Karpas-422 (cell line): ENCODE data around the gene JAK2. TPM values are rescaled to one million over a fixed set of nuclear protein-coding genes. Genes with fewer than 3 reads are reported as not detected.
"Not testable (repeated sequence)": the region's sequence is repeated elsewhere in the genome, so short reads cannot be mapped to it uniquely, and the experiment has no call there.

Experiments
- DNase-seq: peaks from one replicate; pipeline ENCODE4 v3.0.0-alpha.2; 2015
- H2AFZ ChIP-seq: fragments of 200-600 bp; sonication (generic); 2 replicates; pipeline ENCODE4 v1.6.1; 2014; ENCODE audit warnings: antibody characterized with exemption, low read length, mixed read lengths
- H3K27ac ChIP-seq: fragments of 200-600 bp; sonication (generic); 2 replicates; pipeline ENCODE4 v1.5.1; 2014; ENCODE audit warnings: mild to moderate bottlenecking, low read length, moderate library complexity
- H3K27me3 ChIP-seq: fragments of 200-600 bp; sonication (generic); 2 replicates; pipeline ENCODE4 v1.6.1; 2014; ENCODE audit warnings: low read length, mixed read lengths
- H3K36me3 ChIP-seq: fragments of 200-600 bp; sonication (generic); 2 replicates; pipeline ENCODE4 v1.6.1; 2014; ENCODE audit warnings: low read length, mixed read lengths; ENCODE audit not compliant: insufficient read depth
- H3K4me1 ChIP-seq: fragments of 200-600 bp; sonication (generic); 2 replicates; pipeline ENCODE4 v1.6.1; 2014; ENCODE audit warnings: mild to moderate bottlenecking, low read length, mixed read lengths
- H3K4me2 ChIP-seq: fragments of 200-600 bp; sonication (generic); 2 replicates; pipeline ENCODE4 v1.6.1; 2014; ENCODE audit warnings: low read length, low read depth, mild to moderate bottlenecking; ENCODE audit not compliant: poor library complexity, severe bottlenecking
- H3K4me3 ChIP-seq: fragments of 200-600 bp; sonication (generic); 2 replicates; pipeline ENCODE4 v1.5.1; 2014; ENCODE audit warnings: mild to moderate bottlenecking, antibody characterized with exemption, low read length, mixed read lengths
- H3K79me2 ChIP-seq: fragments of 200-600 bp; sonication (generic); 2 replicates; pipeline ENCODE4 v1.6.1; 2014; ENCODE audit warnings: mild to moderate bottlenecking, low read length, mixed read lengths
- H3K9ac ChIP-seq: fragments of 200-600 bp; sonication (generic); 2 replicates; pipeline ENCODE4 v1.6.0; 2014; ENCODE audit warnings: low read length
- H3K9me2 ChIP-seq: fragments of 200-600 bp; sonication (generic), shearing (Covaris generic); replicated peaks from 2 replicates; pipeline ENCODE4 v1.6.0; 2014; ENCODE audit warnings: mild to moderate bottlenecking, low read length, moderate library complexity; ENCODE audit not compliant: insufficient read depth
- H3K9me3 ChIP-seq: fragments of 300-700, 200-600 bp; sonication (generic); 2 replicates; pipeline ENCODE4 v1.6.1; 2014; ENCODE audit warnings: low read length, mixed read lengths
- H4K20me1 ChIP-seq: fragments of 200-600 bp; sonication (generic); 2 replicates; pipeline ENCODE4 v1.6.1; 2014; ENCODE audit warnings: mild to moderate bottlenecking, antibody characterized with exemption, low read length, low read depth; ENCODE audit not compliant: insufficient read depth
- total RNA-seq: library from RNA; depleted of rRNA; stranded (reverse); fragments of >200 nt; shearing (Covaris generic); gene quantifications from 2 replicates; pipeline ENCODE4 v1.2.3, GENCODE V29; 2014; ENCODE audit warnings: low replicate concordance

The JAK2 gene
- total RNA-seq, 1 experiment from 2014 or later = 9.6 TPM

DNA sequence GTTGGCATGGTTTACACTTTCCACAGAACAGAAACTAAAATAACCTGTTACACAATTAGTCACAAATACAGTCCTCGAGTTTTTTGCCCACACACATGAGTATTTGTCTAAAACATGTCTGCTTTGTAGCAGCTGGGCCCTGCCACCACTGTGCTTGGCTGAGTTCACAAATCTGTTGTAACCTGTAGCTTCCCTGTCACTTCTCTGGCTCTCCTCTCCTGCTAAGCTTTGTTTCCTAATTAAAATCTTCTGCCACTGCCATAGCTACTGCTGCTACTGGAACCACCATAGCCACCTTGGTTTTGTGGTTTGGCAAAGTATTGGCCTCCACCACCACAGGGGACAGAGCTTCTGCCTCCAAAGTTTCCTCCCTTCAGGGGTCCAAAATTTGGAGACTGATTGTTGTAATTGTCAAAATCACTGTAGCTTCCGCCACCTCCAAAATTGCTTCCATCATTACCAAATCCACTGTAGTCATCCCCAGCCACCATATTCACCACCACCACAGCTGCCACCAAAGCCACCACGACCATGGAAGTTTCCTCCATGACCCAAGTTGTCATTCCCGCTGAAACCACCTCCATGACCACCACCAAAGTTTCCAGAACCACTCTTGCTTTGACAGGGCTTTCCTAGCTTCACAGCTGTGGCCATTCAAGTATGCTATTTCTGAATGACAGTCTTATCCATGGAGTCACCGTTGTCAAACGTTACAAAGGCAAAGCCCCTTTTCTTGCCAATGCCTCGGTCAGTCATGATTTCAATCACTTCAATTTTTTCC lies 40.5 kb upstream of the JAK2 start:
- not testable (repeated sequence) for H3K79me2 ChIP-seq, H3K9me3 ChIP-seq, H3K27ac ChIP-seq, H4K20me1 ChIP-seq, H3K36me3 ChIP-seq, H3K4me2 ChIP-seq, H3K27me3 ChIP-seq, H3K4me1 ChIP-seq, H3K4me3 ChIP-seq, H3K9me2 ChIP-seq, DNase-seq, H3K9ac ChIP-seq, H2AFZ ChIP-seq

DNA sequence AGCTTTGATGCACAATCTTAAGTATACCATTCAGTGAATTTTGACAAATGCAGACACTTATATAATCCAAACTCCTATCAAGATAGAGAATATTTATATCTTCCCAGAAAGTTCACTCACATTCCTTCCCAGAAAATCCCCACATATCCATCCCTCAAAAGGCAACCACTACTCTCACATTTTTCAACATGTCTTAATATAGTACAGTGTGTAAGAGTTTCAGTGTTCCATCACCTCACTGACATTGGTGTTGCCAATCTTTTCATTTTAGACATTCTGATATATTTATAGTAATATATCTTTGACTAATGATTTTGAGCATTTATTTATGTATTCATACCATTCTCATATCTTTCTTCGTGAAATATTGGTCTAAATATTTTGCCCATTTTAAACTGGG lies 38.1 kb upstream of the JAK2 start:
- Histone ChIP-seq H3K9me2 (no peaks in the 10 kb centered on the region), H3K9ac (no peak overlapping the region), H3K27ac (no peak overlapping the region), H2AFZ (no peak overlapping the region), H3K4me2 (no peak overlapping the region), H3K36me3 (no peaks in the 10 kb centered on the region), H3K79me2 (no peaks in the 10 kb centered on the region), H3K27me3 (no peaks in the 10 kb centered on the region), H4K20me1 (no peaks in the 10 kb centered on the region), H3K4me3 (no peak overlapping the region), H3K9me3 (no peaks in the 10 kb centered on the region), H3K4me1 (no peaks in the 10 kb centered on the region)
- DNase-seq = no peak

DNA sequence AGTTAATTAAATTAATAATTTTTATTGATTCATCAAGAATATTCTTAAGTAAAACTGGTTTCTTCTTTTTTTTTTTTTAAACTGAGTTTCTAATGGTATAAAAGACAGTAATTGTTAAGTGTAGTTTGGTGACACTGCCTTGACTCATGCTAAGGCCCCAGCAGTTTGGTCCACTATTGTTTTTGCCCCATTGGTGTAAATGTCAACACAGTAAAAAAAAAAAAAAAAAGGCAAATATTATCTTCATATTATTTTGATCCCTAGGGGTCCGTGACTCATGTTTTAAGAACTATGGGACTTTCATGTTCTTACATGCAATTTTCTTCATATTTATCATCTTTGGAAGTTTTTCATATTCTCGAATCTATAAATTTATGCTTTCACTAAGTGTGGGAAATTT lies 29.2 kb upstream of the JAK2 start:
- no peaks in the 10 kb centered on the region for H3K27me3 ChIP-seq
- no peak overlapping the region for H3K4me3 ChIP-seq
- H3K4me1 ChIP-seq = no peaks in the 10 kb centered on the region
- no peak overlapping the region for H2AFZ ChIP-seq
- no peak overlapping the region for H3K9ac ChIP-seq
- H3K4me2 ChIP-seq = no peak overlapping the region
- no peaks in the 10 kb centered on the region for H3K9me3 ChIP-seq
- no peaks in the 10 kb centered on the region for H3K9me2 ChIP-seq
- no peaks in the 10 kb centered on the region for H3K36me3 ChIP-seq
- no peak overlapping the region for H3K27ac ChIP-seq
- no peaks in the 10 kb centered on the region for H4K20me1 ChIP-seq
- no peaks in the 10 kb centered on the region for H3K79me2 ChIP-seq
- no peak for DNase-seq

DNA sequence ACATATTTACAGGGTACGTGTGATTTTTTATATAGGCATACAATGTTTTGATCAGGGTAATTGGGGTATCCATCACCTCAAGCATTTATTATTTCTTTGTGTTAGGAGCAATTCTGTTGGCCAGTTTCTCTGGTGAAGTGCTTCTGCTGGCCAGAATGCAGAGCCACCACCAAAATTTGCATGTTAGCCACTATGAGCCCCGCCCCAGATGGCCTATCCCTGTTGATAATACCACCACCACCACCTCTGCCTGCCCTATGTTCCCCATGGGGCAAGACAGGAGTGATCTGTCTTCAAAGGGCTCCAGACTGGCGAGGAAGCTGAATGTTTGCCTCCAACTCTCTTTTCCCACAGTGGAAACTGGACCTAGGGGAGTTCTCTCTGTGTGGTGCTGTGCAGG lies 26.0 kb upstream of the JAK2 start:
- no peak overlapping the region for H2AFZ ChIP-seq

DNA sequence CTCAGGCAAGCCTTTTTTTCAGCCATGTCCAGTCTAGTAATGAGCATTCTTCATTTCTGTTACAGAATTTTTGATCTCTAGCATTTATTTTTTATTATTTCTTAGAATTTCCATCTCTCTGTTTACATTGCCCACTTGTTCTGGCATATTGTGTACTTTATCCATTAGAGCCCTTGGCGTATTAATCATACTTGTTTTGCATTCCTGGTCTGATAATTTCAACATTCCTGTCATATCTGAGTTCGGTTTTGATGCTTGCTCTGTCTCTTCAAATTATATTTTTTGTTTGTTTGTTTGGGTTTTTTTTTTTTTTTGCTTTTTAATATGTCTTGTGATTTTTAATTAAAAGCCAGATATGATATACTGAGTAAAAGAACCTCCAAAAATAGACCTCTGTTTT lies 23.0 kb upstream of the JAK2 start:
- no peaks in the 10 kb centered on the region for H3K79me2 ChIP-seq
- no peak for DNase-seq
- no peak overlapping the region for H3K27ac ChIP-seq
- no peak overlapping the region for H3K4me3 ChIP-seq
- H3K9me2 ChIP-seq = no peaks in the 10 kb centered on the region
- no peak overlapping the region for H2AFZ ChIP-seq
- 0 out of 2 replicates have a peak, but pooled peaks cover under 1% of the 10 kb centered on the region for H3K4me1 ChIP-seq
- H3K27me3 ChIP-seq = 0 out of 2 replicates have a peak, but pooled peaks cover 3% of the 10 kb centered on the region
- no peaks in the 10 kb centered on the region for H4K20me1 ChIP-seq
- peaks cover 3% of the 10 kb centered on the region; the same call in 1 of the 2 replicates for H3K36me3 ChIP-seq
- H3K9me3 ChIP-seq = 0 out of 2 replicates have a peak, but pooled peaks cover 3% of the 10 kb centered on the region
- H3K9ac ChIP-seq = no peak overlapping the region
- no peak overlapping the region for H3K4me2 ChIP-seq

More for the DNA sequence above, 26.0 kb upstream of the JAK2 start:
- H3K4me2 ChIP-seq = no peak overlapping the region
- no peak overlapping the region for H3K27ac ChIP-seq
- no peak overlapping the region for H3K4me3 ChIP-seq
- 0 out of 2 replicates have a peak, but pooled peaks cover 3% of the 10 kb centered on the region for H3K27me3 ChIP-seq
- H3K9me2 ChIP-seq = no peaks in the 10 kb centered on the region
- no peaks in the 10 kb centered on the region for H3K4me1 ChIP-seq
- no peak overlapping the region for H3K9ac ChIP-seq
- H4K20me1 ChIP-seq = no peaks in the 10 kb centered on the region
- H3K36me3 ChIP-seq = peaks cover 3% of the 10 kb centered on the region; the same call in 1 of the 2 replicates
- H3K79me2 ChIP-seq = no peaks in the 10 kb centered on the region
- DNase-seq = no peak
- 0 out of 2 replicates have a peak, but pooled peaks cover 3% of the 10 kb centered on the region for H3K9me3 ChIP-seq

DNA sequence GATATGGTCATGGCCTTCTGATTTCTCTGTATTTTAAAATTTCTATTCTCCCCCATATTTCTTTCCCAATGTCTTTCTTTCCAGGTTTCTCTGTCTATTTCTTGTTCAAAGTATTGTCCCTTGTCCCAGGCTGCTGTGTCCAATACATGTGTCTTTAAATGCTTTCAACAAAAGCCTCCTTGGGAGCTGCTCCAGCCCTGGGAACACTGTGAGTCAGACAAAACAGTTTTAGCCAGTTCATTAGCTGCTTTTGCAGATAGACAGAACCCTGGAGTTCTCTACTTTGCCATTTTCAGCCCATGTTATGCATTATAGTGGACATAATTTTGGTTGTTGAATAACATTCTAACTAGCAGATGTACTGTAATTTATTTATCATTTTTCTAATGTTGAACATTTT lies 20.5 kb upstream of the JAK2 start:
- Histone ChIP-seq H3K4me3 (no peak overlapping the region), H3K36me3 (peaks cover 3% of the 10 kb centered on the region; the same call in 1 of the 2 replicates), H3K9me3 (0 out of 2 replicates have a peak, but pooled peaks cover 3% of the 10 kb centered on the region), H4K20me1 (no peaks in the 10 kb centered on the region), H3K27ac (no peak overlapping the region), H3K9me2 (no peaks in the 10 kb centered on the region), H3K9ac (no peak overlapping the region), H2AFZ (no peak overlapping the region), H3K4me1 (peaks cover 7% of the 10 kb centered on the region), H3K79me2 (no peaks in the 10 kb centered on the region), H3K4me2 (no peak overlapping the region), H3K27me3 (0 out of 2 replicates have a peak, but pooled peaks cover 3% of the 10 kb centered on the region)
- no peak for DNase-seq

DNA sequence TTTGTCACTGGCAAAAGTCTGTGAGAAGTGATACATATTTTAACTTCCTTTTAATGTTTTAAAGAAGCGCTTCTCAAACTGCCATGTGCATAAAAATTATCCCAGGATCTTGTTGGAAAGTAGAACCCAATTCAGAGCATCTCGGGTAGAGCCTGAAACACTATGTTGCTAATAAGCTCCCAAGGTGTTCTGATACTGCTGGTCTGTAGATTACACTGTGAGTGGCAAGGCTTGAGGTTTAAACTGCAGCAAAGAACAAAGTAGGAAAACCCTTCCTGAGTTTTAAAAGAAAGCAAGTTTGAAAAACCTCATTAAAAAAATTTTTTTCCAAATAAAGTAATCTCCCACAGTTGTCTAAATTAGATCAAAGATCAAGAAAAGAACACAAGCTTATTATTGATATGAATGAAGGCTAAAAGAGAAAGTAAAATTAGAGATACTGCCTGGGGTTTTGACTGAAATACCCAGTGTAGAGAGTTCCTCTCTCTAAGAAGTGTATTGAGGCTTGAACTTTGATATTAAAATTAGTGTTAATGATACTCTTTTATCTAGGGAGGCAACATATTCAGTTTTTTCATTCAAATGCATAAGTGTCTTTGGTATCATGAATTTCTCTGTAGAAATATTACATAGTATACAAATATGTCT lies 19.8 kb upstream of the JAK2 start:
- Histone ChIP-seq H2AFZ (no peak overlapping the region), H3K9me3 (0 out of 2 replicates have a peak, but pooled peaks cover 3% of the 10 kb centered on the region), H3K79me2 (no peaks in the 10 kb centered on the region), H3K4me1 (peaks cover 7% of the 10 kb centered on the region), H3K4me3 (no peak overlapping the region), H3K9ac (no peak overlapping the region), H3K4me2 (no peak overlapping the region), H3K36me3 (peaks cover 3% of the 10 kb centered on the region; the same call in 1 of the 2 replicates), H4K20me1 (no peaks in the 10 kb centered on the region), H3K27ac (no peak overlapping the region), H3K9me2 (no peaks in the 10 kb centered on the region), H3K27me3 (0 out of 2 replicates have a peak, but pooled peaks cover 3% of the 10 kb centered on the region)
- peak; percentile 10 for DNase-seq

DNA sequence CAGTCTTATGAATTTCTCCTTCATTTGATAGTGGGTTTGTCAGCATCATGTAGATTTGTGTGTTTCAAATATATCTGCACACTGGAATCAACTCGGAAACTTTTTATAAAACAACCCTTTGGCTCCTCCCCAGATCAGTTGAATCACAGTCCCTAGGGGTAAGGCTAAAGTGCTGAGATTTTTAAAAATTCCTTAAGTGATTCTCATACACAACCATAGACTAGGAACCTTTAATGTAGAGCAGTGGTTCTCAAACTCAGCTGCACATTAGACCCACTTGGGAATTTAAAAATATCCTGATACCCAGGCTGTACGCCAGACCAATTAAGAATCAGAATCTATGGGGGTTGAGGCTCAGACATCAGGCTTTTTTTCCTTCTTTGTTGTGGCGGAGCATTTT lies 17.5 kb upstream of the JAK2 start:
- Histone ChIP-seq H3K9me2 (no peaks in the 10 kb centered on the region), H3K27ac (no peak overlapping the region), H3K9me3 (0 out of 2 replicates have a peak, but pooled peaks cover 3% of the 10 kb centered on the region), H2AFZ (no peak overlapping the region), H3K9ac (no peak overlapping the region), H3K4me1 (peaks cover 16% of the 10 kb centered on the region), H3K4me3 (no peak overlapping the region), H3K27me3 (0 out of 2 replicates have a peak, but pooled peaks cover 3% of the 10 kb centered on the region), H3K79me2 (no peaks in the 10 kb centered on the region), H4K20me1 (no peaks in the 10 kb centered on the region), H3K4me2 (no peak overlapping the region), H3K36me3 (peaks cover 3% of the 10 kb centered on the region; the same call in 1 of the 2 replicates)
- no peak for DNase-seq
